CD4-positive, alpha-beta T cell treated with Interferon alpha-2 for 1 hour (primary cell): ENCODE results near the gene SLX9.

Source experiments
- DNase-seq, 2 donors: peaks; one replicate each; pipeline ENCODE4 v3.0.0-alpha.2; 2020 to 2022

Gene SLX9

DNA sequence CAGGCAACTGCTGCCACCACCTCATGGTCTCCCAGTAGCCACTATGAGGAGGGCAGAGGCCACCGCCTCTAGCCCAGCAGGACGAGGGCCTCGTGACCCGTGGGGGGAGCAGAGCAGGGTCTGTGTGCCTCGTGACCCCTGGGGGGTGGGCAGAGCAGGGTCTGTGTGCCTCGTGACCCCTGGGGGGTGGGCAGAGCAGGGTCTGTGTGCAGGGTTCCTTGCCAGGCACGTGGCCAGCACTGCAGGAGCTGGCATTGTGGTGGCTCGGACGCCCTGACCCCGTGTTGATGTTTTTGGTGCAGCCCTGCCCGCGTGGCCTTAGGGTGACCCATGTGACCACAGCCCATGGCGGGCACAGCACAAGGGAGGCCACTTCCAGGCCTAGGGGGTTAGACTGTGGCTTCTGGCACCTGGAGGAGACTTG lies 52.8 kb downstream of the SLX9 start:
- no peak for DNase-seq

- DNase-seq, result no peak
These were observed 53.7 kb downstream of the SLX9 start for GRCh38 chr21:44993321-44994046.

DNA sequence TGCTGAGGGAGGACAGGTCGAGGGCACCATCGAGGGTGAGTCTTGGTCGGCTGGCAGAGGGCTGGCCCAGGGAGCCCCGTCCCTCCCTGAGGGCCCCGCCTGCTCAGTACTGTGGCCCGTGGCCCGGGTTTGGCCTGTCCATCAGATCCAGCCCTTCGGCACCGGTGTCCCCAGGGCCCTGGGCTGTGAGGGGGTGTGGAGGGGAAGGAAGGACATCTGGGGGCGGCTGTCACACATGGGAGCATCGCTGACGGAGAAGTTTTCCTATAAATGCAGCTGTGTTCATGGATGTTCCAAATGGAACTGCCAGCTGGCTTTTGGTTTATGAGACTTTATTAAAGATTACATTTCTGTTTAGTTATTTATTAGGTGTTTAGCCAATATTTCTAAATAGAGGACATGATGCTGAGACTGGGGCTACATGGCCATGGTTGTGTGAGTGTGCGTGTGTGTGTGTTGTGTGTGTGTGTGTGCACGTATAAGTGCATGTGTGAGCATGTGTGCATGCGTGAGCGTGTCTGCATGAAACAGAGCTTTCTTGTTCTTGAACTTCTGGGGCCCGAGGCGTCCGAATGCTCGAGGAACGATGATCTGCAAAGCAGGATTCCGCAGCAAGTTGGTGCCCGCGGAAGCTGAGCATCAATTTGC lies 54.3 kb downstream of the SLX9 start:
- DNase-seq, result no peak

DNA sequence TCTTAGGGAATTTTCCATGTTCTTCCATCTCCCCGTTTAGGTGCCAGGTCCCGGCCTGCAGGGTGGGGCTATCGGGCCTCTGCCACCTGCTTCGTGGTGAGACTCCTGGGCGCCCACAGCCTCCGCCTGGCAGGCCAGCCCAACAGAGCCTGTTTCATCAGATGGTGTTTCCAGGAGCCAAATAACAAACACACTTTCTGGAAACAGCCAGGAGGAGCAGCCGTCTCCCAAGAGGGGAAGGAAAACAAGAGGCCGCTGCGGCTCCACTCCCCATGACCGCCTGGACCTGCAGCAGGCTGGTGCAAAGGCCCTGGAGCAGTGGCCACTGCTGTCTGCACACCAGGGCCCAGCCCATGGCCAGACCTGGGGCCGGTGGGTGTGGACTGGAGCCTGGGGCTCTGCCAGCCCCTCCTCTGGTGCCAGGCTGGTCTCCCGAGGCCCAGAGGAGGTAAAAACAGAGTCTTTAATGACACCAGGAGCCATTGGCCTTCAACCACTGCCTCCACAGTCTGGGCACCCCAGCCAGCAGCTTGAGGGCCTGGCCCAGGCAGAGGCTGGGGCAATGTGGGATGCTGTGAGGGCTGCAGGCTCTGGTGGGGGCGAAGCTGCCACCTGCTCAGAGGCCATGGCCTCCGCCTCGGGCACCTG lies 55.0 kb downstream of the SLX9 start:
- DNase-seq, result no peak

DNA sequence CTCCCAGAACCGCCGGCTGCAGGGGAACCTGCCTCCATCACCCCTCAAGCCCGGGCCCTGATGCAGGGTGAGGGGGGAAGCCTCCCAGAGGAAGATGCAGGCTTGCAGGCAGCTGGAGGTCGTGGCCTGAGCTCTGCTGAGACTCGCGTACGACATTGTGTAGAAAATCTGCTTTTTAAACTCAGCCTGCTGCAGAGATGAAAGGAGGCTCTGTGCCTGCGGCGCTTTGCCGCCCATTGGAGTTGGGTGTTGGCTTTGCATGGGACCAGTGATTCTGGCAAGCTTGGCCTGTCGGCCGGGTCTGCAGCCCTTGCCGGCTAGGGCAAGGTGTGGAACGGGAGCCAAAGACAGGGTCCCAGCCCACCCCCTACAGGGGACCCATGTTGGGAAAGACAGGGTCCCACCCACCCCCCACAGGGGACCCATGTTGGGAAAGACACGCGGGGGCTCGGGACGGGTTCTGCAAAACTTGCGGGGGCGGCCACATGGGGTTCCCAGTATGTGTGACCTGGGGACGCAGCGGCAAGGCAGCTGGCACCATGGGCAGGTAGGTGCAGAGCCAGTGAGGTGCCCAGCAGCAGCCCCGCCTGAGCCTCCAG lies 55.6 kb downstream of the SLX9 start:
- no peak for DNase-seq

DNA sequence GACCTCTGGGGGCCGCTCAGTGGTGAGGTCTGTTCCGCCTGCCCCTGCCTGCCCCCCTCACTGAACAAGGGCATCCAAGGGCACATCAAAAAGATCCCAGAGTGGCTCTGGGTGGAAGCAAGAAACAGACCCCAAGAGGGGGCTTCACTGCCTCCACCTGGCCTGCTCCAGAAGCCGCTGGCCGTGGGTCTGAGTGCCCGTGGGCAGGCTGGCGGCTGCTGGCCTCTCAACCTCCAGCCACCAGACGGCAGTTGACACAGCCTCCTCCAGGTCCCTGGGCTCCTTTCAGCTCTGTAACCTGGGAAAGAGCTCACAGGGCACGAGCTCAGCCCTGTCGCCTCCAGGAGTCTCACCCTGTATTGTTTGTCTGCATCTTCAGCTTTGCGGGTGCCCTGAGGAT lies 56.3 kb downstream of the SLX9 start:
- DNase-seq, result no peak

GRCh38 chr21:44996501-44996921 lies 56.7 kb downstream of the SLX9 start:
- DNase-seq, result no peak

DNA sequence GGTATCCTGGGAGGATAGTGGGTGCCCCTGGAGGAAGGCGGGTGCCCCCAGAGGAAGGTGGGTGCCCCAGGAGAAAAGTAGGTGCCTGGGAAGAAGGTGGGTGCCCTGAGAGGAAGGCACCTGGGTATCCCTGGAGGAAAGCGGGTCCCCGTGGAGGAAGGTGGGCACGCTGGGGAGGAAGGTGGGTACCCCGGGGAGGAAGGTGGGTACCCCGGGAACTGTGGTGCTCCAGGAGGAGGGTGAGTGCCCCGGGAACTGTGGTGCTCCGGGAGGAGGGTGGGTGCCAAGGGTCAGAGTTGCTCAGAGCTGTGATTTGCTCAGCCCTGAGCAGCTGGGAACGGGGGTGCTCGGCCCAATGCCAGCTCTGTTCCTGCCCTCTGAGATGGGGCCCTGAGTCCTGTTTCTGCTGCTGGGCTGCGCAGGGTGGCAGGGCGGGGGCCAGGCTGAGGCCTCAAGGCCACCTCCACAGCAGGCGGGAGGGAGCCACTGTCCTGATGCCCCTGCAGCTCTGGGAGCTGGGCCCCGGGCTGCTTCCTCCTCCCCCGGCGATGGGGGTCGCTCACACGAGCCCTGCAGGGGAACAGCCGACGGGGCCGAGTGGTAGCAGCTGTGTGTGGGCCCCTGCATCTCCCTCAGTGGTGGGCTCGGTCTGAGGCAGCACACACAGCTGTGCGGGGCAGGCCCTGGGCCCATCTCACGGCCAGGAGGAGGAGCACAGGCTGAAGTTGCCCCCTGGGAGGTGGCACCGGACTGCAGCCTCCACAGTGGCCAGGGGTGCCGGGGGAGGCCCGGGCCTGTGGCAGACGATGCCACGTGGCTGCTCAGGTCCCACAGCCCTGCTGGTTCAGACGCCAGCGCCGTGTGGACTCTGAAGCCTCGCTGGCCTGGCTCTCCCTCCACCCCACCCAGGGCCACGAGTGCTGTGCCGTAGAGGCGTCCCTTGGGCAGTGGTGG lies 57.4 kb downstream of the SLX9 start:
- DNase-seq, result no peak

- DNase-seq, result no peak
These were observed 58.3 kb downstream of the SLX9 start for GRCh38 chr21:44998086-44998620.

- no peak for DNase-seq
These were observed 59.0 kb downstream of the SLX9 start for GRCh38 chr21:44998621-44999427.

DNA sequence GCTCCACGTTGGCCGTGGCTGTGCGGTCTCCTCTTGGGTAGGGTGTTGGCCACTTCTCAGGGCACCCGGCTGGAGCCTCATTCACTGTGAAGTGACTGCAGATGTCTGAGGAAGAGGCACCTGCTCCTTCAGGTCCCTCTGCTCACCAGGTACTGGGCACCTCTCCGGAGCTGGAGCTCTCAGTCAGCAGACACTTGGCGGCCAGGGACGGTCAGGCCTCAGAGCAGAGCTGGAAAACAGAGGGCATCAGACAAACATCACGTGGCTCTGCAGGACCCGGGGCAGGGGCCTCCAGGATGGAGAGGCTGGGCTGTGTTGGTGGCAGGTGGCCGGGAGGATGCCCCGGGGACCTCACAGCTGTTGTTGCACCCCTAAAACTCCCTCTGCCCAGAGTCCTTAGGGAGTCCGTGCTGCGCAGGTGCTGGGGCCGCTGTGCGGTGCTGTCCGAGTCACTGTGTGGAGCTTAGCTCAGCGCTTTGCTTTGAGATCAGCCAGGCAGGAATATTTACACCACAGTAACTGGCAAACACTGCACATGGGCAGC lies 59.7 kb downstream of the SLX9 start:
- DNase-seq, result no peak

DNA sequence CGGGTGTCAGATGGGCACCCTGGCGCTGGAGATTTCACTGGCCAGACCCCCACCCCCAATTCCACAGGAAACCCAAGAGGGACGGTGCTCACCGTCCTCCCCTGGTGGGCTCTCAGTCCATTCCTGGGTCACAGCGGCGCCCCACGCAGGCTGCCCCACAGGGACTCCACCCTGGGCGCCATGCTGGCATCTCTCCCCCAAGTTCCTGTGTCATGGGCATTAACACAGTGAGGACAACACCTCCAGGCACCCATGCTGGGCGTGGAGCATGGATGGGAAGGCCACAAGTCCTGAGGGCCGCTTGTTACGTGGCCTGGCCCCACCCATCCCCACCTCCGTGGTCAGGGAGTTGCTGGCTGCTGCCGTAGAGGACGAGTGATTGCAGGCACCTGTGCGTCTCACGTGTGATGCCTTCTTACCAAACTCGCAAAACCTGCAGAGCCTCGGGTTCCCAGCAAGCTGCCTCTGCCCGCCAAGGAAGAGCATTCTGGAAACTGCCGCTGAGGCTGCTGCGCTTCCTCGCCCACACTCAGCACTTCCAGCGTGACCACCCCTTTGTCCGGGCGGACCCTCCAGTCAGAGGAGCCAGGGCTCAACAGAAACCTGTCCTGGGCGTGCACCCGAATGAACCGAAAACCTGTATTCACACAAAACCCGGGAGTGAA lies 60.3 kb downstream of the SLX9 start:
- DNase-seq, result no peak

DNA sequence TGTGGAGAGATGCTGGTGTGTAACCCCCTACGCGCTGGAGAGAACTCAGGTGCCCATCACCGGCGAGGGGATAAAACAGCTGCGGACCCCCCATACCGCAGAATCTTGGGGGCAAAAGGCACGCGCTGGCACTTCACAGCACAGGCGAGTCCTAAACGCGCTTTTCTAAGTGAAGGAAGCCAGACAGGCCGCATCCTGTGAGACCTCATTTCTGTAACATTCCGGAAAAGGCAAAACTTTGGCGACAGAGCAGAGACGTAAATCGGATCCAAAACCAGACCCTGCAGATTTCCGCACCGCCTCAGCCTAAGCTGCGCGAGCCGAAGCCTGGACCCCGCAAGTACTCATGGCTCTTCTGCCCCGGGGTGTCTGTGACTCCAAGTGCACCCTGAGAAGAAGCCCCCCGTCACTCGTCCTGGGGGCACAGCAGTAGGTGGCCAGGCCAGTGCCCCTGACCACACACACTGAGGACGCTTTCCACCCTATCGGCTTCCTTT lies 60.9 kb downstream of the SLX9 start:
- DNase-seq, result no peak

DNA sequence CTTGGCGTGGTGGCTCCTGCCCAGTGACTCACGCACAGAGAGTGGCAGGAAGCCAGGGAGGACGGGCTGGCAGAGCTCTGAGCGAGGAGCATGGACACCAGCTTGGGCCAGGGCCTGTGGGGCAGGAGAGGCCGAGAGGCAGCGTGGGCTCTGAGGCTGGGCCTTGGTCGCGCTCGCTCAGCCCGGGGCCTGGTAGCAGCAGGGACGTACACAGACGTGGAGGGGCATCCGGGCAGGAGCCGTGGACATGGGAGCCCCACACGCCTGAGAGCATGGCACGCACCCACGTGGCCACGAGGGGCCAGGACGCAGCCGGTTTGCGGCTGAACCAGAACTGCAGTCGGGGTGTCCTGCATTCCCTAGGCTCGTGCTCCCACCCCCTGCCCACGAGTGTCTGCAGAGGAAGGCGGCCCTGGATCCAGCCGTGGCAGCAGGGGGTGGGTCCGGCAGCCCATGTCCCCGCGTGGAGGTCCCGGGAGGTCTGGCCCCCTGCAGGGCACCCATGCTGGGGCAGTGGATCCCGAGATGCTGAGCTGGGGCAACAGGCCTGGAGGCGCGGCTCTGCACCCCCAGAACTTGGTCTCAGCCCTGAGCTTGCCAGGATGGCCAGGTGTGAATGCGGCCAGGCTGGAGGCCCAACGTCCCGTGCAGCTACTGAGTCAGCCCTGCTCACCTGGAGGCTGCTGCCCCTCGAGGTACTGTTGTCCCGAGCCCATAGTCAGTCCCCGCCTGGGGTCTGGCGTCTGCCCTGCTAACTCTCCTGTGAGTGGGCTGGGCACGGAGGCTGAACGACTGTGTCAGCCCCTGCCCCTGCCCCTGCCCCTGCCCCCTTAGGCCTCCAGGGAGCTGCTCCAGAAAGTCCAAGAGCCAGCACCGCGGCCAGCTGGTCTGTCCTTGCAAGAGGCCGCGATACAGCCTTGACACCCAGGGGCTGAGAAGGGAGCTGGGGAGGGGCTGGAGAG lies 61.6 kb downstream of the SLX9 start:
- DNase-seq, result no peak

DNA sequence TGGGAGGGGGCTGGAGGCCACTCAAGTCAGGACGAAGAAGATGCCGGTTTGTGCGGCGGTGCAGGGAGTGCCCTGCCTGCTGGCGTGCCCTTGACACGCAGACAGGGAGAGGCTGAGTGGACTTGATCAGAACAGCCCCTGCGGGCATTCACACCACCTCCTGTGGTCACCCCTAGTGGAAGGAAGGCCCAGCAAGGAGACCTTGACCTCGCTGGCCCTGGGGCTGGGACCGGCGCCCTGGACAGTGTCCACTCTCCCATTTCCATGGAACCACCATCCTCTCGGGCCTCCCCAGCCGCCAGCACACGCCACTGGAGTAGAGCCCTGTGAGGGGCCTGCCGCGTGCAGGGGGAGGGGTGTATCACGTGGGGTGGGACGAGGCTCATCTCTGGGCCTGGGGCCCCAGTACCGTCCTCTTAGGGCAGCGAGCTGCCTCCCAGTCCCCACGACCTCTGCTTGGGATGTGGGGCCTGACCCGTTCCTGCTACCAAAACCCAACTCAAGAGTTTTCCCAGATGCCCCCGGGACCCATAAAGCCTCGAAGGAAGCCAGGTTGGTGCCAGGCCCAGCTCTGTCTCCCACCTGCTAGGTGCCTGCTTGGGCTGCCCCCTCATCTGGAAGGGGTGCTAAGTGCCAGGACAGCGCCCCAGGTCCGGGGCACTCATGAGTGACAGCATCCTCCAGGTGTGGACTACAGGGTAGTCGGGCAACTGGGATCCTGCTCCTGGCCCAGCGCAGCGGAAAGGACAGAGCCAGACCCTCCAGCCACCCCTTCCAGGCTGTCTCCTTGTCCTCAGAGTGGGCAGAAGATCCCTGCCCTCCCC lies 62.8 kb downstream of the SLX9 start:
- no peak for DNase-seq

DNA sequence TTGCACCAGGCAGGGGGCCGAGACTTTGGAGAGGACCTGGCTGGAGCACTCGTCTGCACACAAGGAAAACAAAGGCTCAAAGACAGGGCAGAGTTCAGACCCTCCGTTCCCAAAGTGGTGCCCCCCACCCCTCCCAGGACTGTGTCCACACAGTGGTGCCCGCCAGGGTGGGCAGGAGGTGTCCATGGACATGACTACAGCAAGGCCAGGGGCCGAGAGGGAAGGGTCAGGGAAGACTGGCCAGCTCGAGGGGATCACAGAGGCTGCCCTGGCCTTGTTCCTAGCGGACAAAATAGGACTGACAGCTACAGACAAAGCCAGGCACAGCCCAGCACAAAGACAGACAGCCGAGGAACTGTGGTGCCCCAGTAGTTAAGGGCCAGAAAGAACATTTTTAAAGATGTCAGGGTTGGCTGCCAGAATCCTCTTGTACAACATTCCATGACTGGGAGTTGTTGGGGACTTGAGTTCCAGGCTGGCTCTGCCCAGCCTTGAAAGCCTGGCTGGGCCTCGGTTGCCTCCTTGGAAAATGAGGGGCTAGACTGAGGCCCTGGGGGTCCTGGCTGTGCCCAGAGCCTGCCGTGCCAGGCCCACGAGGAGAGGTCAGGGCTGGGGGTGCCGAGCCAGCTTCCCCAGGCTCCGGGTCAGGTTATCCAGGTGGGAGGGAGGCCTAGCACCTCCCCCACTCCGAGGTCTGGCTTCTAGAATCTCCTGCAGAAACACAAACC lies 63.7 kb downstream of the SLX9 start:
- no peak for DNase-seq

GRCh38 chr21:45004059-45004422 lies 64.2 kb downstream of the SLX9 start:
- DNase-seq, result no peak
